HL-60 (cell line): ENCODE results near the gene SPA17.

ENCODE experiments used
- DNase-seq, 2 experiments: peaks; one replicate each; pipeline ENCODE4 v3.0.0-alpha.2; 2010 to 2020; ENCODE audit warnings: low read depth in 1 of 2, low spot score in 1 of 2
- H3K27ac ChIP-seq: fragments of 250-450 bp; sonication (Bioruptor Pico); replicated peaks from 2 replicates; pipeline ENCODE4 v1.5.1; 2020; ENCODE audit warnings: mild to moderate bottlenecking, moderate library complexity
- H3K27me3 ChIP-seq: fragments of 250-450 bp; sonication (Bioruptor Pico); 2 replicates; pipeline ENCODE4 v1.5.1; 2021; ENCODE audit warnings: mild to moderate bottlenecking, moderate library complexity; ENCODE audit not compliant: insufficient read depth, poor library complexity, severe bottlenecking
- H3K4me3 ChIP-seq: replicated peaks from 2 replicates; pipeline ENCODE4 v1.5.1; 2011; ENCODE audit warnings: mild to moderate bottlenecking, control low read depth, low read length; ENCODE audit not compliant: insufficient read depth
- GABPA ChIP-seq: IDR thresholded peaks from 2 replicates; pipeline ENCODE4 v1.6.1; 2012; ENCODE audit warnings: low read depth
- POLR2AphosphoS5 ChIP-seq: IDR thresholded peaks from 2 replicates; pipeline ENCODE4 v1.6.1; 2012; ENCODE audit warnings: low read depth
- SPI1 ChIP-seq: IDR thresholded peaks from 2 replicates; pipeline ENCODE4 v1.6.1; 2012; ENCODE audit warnings: low read depth, mild to moderate bottlenecking, borderline replicate concordance
- TF ChIP-seq, protein P1 (sequence below): IDR thresholded peaks from one replicate; pipeline ENCODE4 v1.5.1; 2011; ENCODE audit warnings: low read length, control low read depth, inconsistent platforms; ENCODE audit not compliant: insufficient read depth
- TF ChIP-seq, protein P2 (sequence below): IDR thresholded peaks from 2 replicates; pipeline ENCODE4 v1.6.1; 2012; ENCODE audit warnings: low read depth; ENCODE audit not compliant: insufficient replicate concordance

Gene SPA17

DNA sequence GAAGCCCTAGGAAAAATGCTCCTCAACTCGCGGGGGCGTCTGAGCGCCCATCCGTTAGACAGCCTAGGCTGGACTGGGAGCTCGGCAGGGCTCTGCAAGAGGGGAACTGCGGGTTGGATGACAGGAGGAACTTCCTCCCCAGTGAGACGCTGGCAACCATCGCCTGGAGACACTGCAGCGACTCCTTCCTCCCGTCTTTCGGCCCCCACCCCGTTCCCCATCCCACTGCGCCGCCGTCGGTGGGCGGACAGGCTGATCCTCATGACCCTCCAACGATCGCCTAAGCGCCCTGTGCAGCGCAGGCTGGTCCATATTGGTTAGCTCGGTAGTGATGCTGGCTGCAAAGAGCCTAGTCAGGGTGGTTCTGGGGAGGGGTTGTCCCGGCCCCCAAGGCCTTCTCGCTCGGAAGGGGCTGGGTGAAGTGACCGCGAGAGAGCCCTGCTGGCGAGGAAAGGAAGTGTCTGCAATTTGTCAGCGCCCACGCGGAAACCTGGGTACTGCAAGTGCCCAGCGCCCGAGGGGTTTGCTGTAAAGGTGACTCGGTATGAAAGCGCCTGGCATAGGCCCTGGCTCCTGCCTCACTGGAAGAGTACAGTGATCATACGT, 66.7 kb downstream of the SPA17 start:
- peak overlapping the region; percentile 75 for H3K4me3 ChIP-seq
- TF ChIP-seq, protein P1, sequence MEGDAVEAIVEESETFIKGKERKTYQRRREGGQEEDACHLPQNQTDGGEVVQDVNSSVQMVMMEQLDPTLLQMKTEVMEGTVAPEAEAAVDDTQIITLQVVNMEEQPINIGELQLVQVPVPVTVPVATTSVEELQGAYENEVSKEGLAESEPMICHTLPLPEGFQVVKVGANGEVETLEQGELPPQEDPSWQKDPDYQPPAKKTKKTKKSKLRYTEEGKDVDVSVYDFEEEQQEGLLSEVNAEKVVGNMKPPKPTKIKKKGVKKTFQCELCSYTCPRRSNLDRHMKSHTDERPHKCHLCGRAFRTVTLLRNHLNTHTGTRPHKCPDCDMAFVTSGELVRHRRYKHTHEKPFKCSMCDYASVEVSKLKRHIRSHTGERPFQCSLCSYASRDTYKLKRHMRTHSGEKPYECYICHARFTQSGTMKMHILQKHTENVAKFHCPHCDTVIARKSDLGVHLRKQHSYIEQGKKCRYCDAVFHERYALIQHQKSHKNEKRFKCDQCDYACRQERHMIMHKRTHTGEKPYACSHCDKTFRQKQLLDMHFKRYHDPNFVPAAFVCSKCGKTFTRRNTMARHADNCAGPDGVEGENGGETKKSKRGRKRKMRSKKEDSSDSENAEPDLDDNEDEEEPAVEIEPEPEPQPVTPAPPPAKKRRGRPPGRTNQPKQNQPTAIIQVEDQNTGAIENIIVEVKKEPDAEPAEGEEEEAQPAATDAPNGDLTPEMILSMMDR: peak; percentile 43
- peak; percentile 76 for TF ChIP-seq SPI1
- no peak for TF ChIP-seq GABPA
- H3K27ac ChIP-seq: no peak overlapping the region
- DNase-seq: peak; percentile 56 to 61
- peaks cover 21% of the 10 kb centered on the region for H3K27me3 ChIP-seq

DNA sequence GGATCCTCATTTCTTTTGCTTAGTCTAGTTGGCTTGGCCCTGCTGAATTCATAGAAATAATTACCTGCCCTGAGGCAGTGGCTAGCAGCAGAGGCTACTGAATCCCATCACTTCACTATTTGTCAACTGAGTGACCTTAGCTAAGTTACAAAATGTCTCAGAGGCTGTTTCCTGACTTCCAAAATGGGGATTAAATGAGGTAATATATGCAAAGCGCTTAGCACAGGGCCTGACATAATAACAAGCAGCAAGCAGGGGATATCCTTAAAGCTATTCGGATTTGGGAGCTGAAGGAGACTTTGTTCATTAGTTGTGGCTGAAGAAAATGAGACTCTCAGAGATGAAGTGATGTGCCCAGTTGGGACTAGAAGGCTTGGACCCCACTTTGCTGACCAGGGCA, 68.9 kb downstream of the SPA17 start:
- no peak overlapping the region for H3K27ac ChIP-seq
- H3K27me3 ChIP-seq: peaks cover 23% of the 10 kb centered on the region
- TF ChIP-seq, protein P2, sequence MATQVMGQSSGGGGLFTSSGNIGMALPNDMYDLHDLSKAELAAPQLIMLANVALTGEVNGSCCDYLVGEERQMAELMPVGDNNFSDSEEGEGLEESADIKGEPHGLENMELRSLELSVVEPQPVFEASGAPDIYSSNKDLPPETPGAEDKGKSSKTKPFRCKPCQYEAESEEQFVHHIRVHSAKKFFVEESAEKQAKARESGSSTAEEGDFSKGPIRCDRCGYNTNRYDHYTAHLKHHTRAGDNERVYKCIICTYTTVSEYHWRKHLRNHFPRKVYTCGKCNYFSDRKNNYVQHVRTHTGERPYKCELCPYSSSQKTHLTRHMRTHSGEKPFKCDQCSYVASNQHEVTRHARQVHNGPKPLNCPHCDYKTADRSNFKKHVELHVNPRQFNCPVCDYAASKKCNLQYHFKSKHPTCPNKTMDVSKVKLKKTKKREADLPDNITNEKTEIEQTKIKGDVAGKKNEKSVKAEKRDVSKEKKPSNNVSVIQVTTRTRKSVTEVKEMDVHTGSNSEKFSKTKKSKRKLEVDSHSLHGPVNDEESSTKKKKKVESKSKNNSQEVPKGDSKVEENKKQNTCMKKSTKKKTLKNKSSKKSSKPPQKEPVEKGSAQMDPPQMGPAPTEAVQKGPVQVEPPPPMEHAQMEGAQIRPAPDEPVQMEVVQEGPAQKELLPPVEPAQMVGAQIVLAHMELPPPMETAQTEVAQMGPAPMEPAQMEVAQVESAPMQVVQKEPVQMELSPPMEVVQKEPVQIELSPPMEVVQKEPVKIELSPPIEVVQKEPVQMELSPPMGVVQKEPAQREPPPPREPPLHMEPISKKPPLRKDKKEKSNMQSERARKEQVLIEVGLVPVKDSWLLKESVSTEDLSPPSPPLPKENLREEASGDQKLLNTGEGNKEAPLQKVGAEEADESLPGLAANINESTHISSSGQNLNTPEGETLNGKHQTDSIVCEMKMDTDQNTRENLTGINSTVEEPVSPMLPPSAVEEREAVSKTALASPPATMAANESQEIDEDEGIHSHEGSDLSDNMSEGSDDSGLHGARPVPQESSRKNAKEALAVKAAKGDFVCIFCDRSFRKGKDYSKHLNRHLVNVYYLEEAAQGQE: no peak
- TF ChIP-seq SPI1: no peak
- no peak for TF ChIP-seq POLR2AphosphoS5
- TF ChIP-seq GABPA: no peak
- TF ChIP-seq, protein P1: no peak
- no peak for DNase-seq
- H3K4me3 ChIP-seq: no peak overlapping the region

DNA sequence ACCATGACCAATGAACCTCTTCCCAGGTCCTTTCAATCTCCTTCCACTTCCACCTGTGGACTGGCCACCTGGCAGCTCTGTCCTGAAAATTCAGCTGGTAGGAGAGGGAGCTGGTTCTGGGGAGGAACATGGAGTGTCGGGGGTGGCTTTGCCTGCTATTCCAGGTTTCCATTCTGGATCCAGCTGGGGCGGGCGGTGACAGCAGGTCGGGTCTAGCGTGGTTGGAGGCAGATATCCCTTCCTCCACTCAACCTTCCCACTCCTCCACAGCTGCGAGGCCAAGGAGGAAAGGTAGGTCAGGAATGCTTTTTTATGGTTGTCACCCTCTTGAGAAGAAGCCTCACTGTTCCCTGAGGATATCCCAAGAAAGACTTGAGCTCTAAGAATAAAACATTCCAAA, 69.3 kb downstream of the SPA17 start:
- H3K4me3 ChIP-seq: no peak overlapping the region

More for the DNA sequence above, 69.3 kb downstream of the SPA17 start:
- Histone ChIP-seq H3K27me3 (peaks cover 26% of the 10 kb centered on the region), H3K27ac (no peak overlapping the region)
- TF ChIP-seq, protein P2: no peak
- no peak for TF ChIP-seq GABPA
- TF ChIP-seq POLR2AphosphoS5: no peak
- TF ChIP-seq SPI1: no peak
- TF ChIP-seq, protein P1: no peak
- no peak for DNase-seq
